Vagina (tissue), 2 donors: Measurements from ENCODE around the gene SLC8A1. TPM values are rescaled to one million over a fixed set of nuclear protein-coding genes. Genes with fewer than 3 reads are reported as not detected.

Experiments used
- DNase-seq, 2 donors: peaks; one replicate each; pipeline ENCODE4 v3.0.0-alpha.2; 2017; ENCODE audit errors: extremely low spot score in 2 of 2
- H3K27ac ChIP-seq: fragments of 200-600 bp; sonication (generic); one replicate; pipeline ENCODE4 v1.5.1; 2019
- H3K27me3 ChIP-seq: fragments of 200-600 bp; sonication (generic); one replicate; pipeline ENCODE4 v1.5.1; 2019
- H3K36me3 ChIP-seq, 2 donors: fragments of 200-600 bp; sonication (generic); one replicate each; pipeline ENCODE4 v1.5.1; 2017 to 2019
- H3K4me1 ChIP-seq: fragments of 200-600 bp; sonication (generic); one replicate; pipeline ENCODE4 v1.5.1; 2019
- H3K4me3 ChIP-seq, 2 donors: fragments of 200-600 bp; sonication (generic); 1 replicate in 1 of 2; 2 replicates in 1 of 2; pipeline ENCODE4 v1.5.1; 2016 to 2019
- H3K9me3 ChIP-seq: fragments of 200-600 bp; sonication (generic); one replicate; pipeline ENCODE4 v1.5.1; 2019
- POLR2A ChIP-seq, 2 donors: fragments of 450-650 bp; IDR thresholded peaks; one replicate each; pipeline ENCODE4 v1.6.1; 2017; ENCODE audit warnings: antibody characterized with exemption in 2 of 2, mild to moderate bottlenecking in 2 of 2, moderate library complexity in 2 of 2
- POLR2AphosphoS5 ChIP-seq, 2 donors: sonication (generic); formaldehyde crosslinking; IDR thresholded peaks; one replicate each; pipeline ENCODE4 v1.9.0; 2017; ENCODE audit warnings: antibody characterized with exemption in 2 of 2, mild to moderate bottlenecking in 2 of 2, low read depth in 1 of 2; ENCODE audit not compliant: insufficient read depth in 1 of 2
- intact Hi-C: fragments of 100-400 bp; cut with DNase I; formaldehyde crosslinking; loops from one replicate; pipeline ENCODE4 v1.15.1; 2023
- total RNA-seq: library from RNA; depleted of rRNA; stranded (reverse); fragments of >200 nt; gene quantifications from one replicate; pipeline ENCODE4 v1.2.3, GENCODE V29; 2016
- TF ChIP-seq, protein P1 (sequence below), 3 experiments: fragments of 450-650 bp in 2 of 3; fragments of 200-600 bp in 1 of 3; sonication (generic) in 1 of 3; IDR thresholded peaks; one replicate each; pipeline ENCODE4 v1.5.1; 2017 to 2019; ENCODE audit warnings: antibody characterized with exemption in 3 of 3, mild to moderate bottlenecking in 2 of 3, moderate library complexity in 2 of 3

The SLC8A1 gene
- total RNA-seq, 1 donor from 2014 or later = 40.8 TPM

GRCh38 chr2:40463112-40463511, 11.2 kb upstream of the SLC8A1 start:
- Histone ChIP-seq H3K27ac (no peak overlapping the region), H3K4me3 (no peak overlapping the region), H3K27me3 (no peaks in the 10 kb centered on the region), H3K36me3 (no peaks in the 10 kb centered on the region), H3K4me1 (no peaks in the 10 kb centered on the region), H3K9me3 (no peaks in the 10 kb centered on the region)
- intact Hi-C loops = no loop called here
- DNase-seq = no peak
- TF ChIP-seq POLR2A (IDR thresholded peaks at IDR 0.05) = no peak
- no peak for TF ChIP-seq POLR2AphosphoS5 (IDR thresholded peaks at IDR 0.05; ENCODE audit: insufficient read depth in 1 of 2, low read depth in 1 of 2)
- TF ChIP-seq, protein P1, sequence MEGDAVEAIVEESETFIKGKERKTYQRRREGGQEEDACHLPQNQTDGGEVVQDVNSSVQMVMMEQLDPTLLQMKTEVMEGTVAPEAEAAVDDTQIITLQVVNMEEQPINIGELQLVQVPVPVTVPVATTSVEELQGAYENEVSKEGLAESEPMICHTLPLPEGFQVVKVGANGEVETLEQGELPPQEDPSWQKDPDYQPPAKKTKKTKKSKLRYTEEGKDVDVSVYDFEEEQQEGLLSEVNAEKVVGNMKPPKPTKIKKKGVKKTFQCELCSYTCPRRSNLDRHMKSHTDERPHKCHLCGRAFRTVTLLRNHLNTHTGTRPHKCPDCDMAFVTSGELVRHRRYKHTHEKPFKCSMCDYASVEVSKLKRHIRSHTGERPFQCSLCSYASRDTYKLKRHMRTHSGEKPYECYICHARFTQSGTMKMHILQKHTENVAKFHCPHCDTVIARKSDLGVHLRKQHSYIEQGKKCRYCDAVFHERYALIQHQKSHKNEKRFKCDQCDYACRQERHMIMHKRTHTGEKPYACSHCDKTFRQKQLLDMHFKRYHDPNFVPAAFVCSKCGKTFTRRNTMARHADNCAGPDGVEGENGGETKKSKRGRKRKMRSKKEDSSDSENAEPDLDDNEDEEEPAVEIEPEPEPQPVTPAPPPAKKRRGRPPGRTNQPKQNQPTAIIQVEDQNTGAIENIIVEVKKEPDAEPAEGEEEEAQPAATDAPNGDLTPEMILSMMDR (IDR thresholded peaks at IDR 0.05) = no peak

GRCh38 chr2:40458271-40458794, 6.4 kb upstream of the SLC8A1 start:
- no peak overlapping the region for H3K4me3 ChIP-seq
- DNase-seq = no peak
- H3K36me3 ChIP-seq = no peaks in the 10 kb centered on the region
- intact Hi-C loops = loop anchor here (5.0 kb wide), 1 partner anchor 1234 kb away; no protein-coding TSS in a partner anchor
- no peaks in the 10 kb centered on the region for H3K27me3 ChIP-seq
- no peaks in the 10 kb centered on the region for H3K9me3 ChIP-seq
- no peaks in the 10 kb centered on the region for H3K4me1 ChIP-seq
- H3K27ac ChIP-seq = no peak overlapping the region
- TF ChIP-seq, protein P1 (IDR thresholded peaks at IDR 0.05) = no peak
- TF ChIP-seq POLR2AphosphoS5 (IDR thresholded peaks at IDR 0.05; ENCODE audit: insufficient read depth in 1 of 2, low read depth in 1 of 2) (no peak), POLR2A (IDR thresholded peaks at IDR 0.05) (no peak)

GRCh38 chr2:40457837-40458236, 5.9 kb upstream of the SLC8A1 start:
- no peak for DNase-seq
- no peak for TF ChIP-seq POLR2A (IDR thresholded peaks at IDR 0.05)
- TF ChIP-seq, protein P1 (IDR thresholded peaks at IDR 0.05) = no peak
- TF ChIP-seq POLR2AphosphoS5 (IDR thresholded peaks at IDR 0.05; ENCODE audit: insufficient read depth in 1 of 2, low read depth in 1 of 2) = no peak
- intact Hi-C loops = loop anchor here (5.0 kb wide), 1 partner anchor 1234 kb away; no protein-coding TSS in a partner anchor
- no peaks in the 10 kb centered on the region for H3K4me1 ChIP-seq
- H3K27me3 ChIP-seq = no peaks in the 10 kb centered on the region
- no peaks in the 10 kb centered on the region for H3K9me3 ChIP-seq
- no peaks in the 10 kb centered on the region for H3K36me3 ChIP-seq
- H3K27ac ChIP-seq = no peak overlapping the region
- H3K4me3 ChIP-seq = no peak overlapping the region

DNA sequence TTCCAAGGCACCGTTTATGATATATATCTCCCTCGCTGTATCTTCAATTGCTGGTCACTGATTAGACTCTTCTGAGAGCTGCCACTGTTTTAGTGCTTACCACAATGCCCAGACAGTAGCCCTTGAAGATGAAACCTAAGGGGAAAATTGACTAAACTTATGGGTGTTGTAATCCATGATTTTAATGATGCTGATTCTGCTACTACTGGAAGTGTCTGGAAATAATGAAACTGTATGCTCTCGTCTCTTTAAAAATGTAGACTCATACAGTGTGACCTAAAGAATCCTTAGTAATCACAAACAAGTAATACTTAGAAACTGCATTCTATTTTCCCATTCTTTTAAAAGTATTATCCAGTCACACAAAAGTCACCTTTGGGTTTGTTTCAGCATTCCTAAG, 5.5 kb upstream of the SLC8A1 start:
- no peak overlapping the region for H3K27ac ChIP-seq
- H3K27me3 ChIP-seq = no peaks in the 10 kb centered on the region
- intact Hi-C loops = loop anchor here (5.0 kb wide), 1 partner anchor 1235 kb away; no protein-coding TSS in a partner anchor
- H3K36me3 ChIP-seq = no peaks in the 10 kb centered on the region
- no peak for DNase-seq
- TF ChIP-seq, protein P1 (IDR thresholded peaks at IDR 0.05) = no peak
- no peak for TF ChIP-seq POLR2AphosphoS5 (IDR thresholded peaks at IDR 0.05; ENCODE audit: insufficient read depth in 1 of 2, low read depth in 1 of 2)
- TF ChIP-seq POLR2A (IDR thresholded peaks at IDR 0.05) = no peak
- H3K4me3 ChIP-seq = no peak overlapping the region
- no peaks in the 10 kb centered on the region for H3K4me1 ChIP-seq
- no peaks in the 10 kb centered on the region for H3K9me3 ChIP-seq

DNA sequence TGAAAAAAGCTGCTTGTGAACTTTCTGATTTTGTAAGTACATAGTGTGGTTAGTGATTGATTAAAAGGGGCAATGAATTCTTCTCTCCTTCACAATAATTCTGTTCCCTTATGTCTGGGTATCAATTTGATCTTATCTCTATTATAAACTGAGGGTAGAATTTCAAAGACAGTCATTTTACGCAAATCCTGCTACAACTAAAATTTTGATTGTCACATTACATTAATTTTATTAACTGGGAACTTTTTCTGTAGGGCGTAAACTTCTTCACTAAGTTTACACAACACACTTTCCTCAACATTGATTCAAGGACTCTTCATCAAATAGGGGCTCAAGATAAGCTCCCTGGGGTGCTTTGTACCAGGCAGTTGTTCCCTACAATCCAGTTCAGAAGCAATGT, 5.0 kb upstream of the SLC8A1 start:
- H3K9me3 ChIP-seq = no peaks in the 10 kb centered on the region
- H3K4me3 ChIP-seq = no peak overlapping the region
- H3K4me1 ChIP-seq = no peaks in the 10 kb centered on the region
- TF ChIP-seq POLR2A (IDR thresholded peaks at IDR 0.05) (no peak), POLR2AphosphoS5 (IDR thresholded peaks at IDR 0.05; ENCODE audit: insufficient read depth in 1 of 2, low read depth in 1 of 2) (no peak)
- TF ChIP-seq, protein P1 (IDR thresholded peaks at IDR 0.05) = no peak
- no peaks in the 10 kb centered on the region for H3K27me3 ChIP-seq
- no peak overlapping the region for H3K27ac ChIP-seq
- intact Hi-C loops = loop anchor here (5.0 kb wide), 1 partner anchor 1235 kb away; no protein-coding TSS in a partner anchor
- no peaks in the 10 kb centered on the region for H3K36me3 ChIP-seq
- DNase-seq = no peak
